ENCODE data around the gene ROCK2. TPM values are rescaled to one million over a fixed set of nuclear protein-coding genes. Genes with fewer than 3 reads are reported as not detected.

Gene ROCK2
- total RNA-seq: 58.0 TPM

- DNase-seq: peak; percentile 90
These were observed at the start of gene ROCK2 for GRCh38 chr2:11344342-11344955. ROCK2 (minus strand) TSS chr2:11344636; CDS start chr2:11344136, 500 bp downstream.

DNA sequence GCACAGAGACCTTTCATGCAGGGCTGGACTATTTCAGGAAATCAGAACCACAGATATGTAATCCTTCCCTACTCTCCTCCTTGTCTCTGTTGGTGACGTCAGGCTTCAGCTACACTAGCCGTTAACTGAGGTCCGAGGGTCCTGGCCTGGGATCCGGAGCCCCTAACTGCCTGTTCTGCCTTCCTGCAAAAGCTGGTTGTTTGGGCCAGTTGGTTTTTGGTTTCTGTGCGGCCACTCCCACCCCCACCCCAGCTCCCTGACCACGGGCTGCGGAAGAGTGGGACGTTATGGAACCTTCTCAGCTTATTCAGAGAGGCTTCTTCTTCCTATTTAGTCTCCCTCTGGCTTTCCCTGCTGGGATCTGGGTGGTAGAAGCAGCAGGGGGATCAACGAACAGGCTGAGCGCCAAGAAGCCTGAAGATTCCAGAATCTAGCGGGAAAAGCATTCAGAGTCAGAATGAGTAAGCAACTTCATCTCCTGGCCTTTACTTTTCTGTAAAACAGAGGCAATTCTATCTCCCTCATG is 49.3 kb upstream of the ROCK2 start:
- no peak for DNase-seq

DNA sequence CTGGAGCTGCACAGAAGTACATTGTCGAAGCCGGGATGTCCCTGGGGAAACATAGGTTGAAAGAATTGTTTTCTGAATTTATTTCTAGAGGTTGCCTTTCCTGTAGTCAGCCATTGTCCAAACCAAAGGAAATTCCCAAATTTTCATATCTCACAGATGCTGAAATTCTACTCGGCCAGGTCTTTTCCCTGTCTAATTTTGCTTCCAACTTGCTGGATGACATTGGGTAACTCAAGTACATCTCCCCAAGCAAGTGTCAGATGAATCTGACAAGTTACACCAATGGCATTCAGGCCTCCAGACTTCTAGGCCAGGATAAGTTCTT is 47.5 kb upstream of the ROCK2 start:
- no peak for DNase-seq

DNA sequence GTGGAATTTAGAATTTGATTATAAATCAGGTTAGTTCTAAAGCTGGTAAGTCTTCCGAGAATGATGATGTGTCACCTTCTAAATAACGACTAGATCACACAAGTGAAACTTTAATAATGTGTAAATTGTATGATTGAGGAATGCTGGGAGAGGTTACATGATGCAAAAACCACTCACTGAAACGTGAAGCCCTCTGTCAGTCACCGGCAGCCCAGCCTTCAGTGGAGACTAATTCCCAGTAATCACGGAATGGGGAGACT is 45.9 kb upstream of the ROCK2 start:
- DNase-seq: no peak

DNA sequence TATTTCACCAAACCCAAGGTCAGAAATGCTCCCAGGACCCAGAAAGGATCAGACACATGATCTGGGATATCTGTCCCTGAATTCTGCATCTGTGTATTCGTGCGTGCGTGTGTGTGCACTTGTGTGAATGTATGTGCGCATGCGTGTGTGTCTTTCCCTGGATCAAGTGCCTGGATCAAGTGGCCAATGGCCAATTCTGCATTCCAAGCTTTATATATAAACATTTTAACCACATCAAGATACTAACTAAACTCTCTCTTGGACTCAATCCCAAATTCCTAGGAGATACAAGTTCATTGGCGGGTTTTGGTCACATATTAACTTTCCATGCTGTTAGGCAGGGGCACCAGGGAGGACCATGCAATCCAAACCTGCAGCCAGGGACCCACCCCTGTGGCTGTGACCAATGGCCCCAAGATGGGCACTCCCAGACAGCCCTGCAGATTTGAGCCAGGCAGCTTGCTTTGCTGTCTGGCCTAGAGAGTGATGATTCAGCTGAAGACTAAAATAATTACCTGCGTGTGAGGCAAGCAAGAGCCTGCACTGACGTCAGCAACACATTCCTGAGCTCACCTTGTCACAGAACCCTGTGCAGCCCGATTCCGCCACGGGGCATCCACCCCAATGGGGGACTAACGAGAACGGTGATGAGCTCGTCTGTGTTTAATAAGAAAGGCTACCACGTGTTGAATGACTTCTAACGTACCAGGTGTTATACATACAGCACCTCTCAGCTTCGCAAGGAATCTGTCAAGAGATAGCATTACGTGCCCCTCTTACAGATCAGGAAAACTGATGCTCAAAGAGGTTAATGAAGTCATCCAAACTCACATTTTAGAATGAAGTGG is 45.3 kb upstream of the ROCK2 start:
- peak; percentile 88 for DNase-seq

GRCh38 chr2:11389052-11389420 is 44.6 kb upstream of the ROCK2 start:
- DNase-seq: no peak

DNA sequence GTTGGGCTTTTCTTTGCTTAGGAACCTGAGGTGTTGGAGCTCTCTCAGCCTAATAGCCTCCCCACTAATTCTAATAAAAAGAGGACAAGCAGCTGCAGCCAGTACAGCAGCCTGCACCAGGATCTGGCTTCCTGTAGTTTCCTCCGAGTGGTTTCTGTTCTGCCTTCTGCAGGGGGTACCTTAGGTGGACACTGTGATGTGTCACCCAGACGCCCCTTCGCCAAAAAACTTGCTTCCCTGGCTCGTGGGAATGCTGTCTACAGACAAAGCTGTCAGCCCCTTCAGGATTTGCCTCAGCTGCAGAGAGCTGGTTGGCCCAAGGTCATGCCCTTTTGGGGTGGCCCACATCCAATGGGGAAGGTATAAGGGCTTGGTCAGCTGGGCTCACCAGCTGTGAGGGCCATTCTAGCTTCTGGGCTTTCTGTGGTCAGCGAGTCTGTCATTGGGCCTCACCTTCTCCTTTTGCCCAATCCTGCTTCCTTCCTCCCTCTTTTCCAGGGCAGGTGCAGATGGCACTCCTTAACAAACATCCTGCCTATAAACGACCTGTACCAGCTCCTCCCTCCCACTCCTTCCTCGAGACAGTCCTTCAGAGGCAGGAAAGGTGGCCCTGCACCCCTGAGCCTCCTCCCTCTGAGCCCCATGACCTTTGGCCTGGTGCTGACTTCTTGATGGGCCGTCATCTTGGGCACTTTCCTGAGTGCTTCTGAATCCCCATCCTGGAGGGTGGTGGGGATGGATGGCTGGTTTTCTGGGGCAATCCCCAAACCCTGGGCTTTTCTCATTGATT is 44.0 kb upstream of the ROCK2 start:
- no peak for DNase-seq

GRCh38 chr2:11387843-11388242 is 43.4 kb upstream of the ROCK2 start:
- DNase-seq: no peak

DNA sequence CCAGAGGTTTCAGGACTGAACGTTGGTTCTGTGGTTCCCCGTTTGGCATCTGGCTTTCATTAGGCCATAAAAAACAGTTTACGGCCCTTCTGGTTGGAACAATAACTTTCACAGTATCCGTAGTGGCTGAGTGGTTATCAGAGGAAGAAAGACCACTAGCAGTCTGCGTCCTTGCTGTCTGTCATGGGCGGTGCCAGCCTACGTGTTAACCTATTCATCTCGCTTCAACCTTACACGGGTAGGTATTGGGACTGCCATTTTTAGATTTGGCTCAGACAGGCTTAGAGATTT is 42.6 kb upstream of the ROCK2 start:
- peak; percentile 34 for DNase-seq

DNA sequence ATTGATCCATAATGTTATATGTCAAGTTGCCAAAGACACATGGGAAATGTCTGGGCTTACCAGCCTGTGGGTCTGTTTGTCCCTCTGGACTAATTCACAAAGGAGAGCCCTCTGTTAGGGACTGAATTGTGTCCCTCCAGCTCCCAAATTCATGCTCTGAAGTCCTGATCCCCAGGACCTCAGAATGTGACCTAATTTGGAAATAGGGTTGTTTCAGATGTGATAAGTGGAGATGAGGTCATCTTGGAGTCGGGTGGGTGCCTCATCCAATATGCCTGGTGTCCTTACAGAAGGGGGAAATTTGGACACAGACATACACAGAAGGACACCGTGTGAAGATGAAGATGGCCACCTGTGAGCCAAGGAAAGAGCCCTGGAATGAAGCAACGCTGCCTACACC is 41.4 kb upstream of the ROCK2 start:
- DNase-seq: no peak

DNA sequence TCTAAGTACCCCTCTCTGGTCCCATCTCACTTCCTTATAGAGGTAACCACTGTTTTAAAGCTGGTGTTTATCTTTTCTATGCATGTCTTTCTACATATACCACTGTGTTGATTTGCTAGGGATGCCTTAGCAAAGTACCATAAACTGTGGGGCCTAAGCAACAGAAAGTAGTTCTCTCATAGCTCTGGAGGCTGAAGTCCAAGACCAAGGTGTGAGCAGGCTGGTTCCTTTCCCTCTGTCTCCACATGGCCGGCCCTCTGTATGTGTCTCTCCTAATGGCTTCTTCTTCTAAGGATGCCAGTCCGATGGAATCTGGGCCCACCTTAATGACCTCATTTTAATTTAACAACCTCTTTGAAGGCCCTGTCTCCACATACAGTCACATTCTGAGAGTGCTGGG is 40.8 kb upstream of the ROCK2 start:
- no peak for DNase-seq

- no peak for DNase-seq
These were observed 35.1 kb upstream of the ROCK2 start for GRCh38 chr2:11379558-11379957.

- DNase-seq: no peak
These were observed 33.6 kb upstream of the ROCK2 start for GRCh38 chr2:11377928-11378545.

DNA sequence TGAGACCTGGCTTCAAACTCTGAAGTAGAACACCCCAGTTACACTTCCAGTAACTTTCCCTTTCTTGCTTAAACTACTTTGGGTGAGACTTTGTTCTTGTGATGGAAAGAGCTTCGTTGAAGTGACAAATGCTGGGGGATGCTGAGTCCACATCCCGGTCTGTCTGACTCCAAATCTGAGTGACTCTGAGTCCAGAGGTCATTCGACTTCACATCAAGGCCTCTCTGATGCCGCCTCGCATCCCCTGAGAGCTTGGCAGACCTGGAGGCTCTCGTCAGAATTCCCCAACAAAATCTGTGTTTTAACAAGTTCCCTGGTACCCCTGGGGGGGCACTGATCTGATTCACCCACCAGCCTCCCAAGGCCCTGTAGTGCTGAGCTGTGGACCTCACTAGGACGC is 31.6 kb upstream of the ROCK2 start:
- DNase-seq: no peak

GRCh38 chr2:11375689-11376027 is 31.2 kb upstream of the ROCK2 start:
- DNase-seq: no peak

DNA sequence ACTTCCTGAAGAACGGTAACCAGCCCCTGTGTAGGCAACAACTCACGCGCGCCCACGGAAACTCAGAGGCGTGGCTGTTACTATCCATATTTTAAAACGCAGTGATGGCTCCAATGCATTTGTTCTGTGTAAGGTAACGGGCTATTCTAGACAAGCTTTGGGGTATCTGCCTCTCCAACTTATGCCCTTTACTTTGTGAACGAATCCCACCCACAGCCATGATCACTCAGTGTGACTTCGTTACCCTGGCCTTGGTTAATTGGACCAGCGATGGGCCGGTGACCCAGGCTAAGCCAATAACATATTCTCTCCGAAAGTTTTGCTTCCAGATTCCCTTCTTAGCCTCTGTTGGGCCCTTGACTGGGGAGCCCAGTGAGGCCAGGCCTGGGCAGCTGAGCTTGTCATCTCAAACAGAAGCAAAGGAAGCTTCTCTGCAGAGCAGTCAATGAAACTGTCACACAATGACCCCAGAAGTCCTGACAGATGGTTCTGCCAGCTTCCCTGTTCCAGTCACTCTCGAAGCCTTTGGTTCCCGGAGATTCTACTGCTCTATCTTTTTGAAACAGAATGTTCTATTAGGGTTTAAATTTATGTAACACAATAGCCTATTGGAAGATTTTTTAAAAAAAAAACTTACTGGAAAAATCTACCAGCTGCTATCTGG is 30.7 kb upstream of the ROCK2 start:
- no peak for DNase-seq

- no peak for DNase-seq
These were observed 28.7 kb upstream of the ROCK2 start for GRCh38 chr2:11373096-11373495.

DNA sequence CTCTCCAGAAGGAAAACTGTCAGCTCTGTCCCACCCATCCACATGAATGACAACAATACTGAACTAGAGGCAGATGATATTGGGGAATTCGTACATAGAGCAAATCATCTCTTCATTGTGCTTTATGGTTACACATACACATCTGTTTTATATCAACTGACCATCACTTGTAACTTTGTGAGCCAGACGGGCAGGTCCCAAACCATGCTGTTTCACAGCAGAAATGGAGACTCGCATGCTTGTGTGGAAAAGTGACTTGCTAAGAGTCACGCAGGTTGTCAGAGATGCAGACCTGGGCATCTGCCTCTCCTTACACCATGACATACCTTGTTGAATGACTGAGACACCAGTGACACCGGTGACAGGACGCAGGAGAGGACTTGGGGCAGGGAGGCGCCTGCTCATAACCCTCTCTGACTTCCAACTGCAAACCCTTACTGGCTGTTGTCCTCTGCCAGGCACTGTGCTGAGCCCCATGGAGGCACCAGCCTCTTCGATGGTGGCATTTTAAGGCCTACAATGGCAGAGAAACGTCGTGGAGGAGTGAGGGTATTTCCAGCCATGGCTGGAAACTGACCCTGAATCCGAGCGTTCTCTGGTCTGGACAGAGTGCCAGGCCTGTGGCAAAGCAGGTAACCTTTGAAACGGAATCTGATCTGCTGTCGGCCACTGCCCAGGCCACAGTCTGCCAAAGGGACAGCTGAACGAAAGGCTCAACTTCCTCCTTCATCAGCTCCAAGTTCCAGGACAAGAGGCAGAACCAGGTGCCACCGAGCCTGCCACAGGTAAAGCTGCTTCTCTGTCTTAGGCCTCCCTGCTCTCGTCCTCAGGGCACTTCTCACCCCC is 26.9 kb upstream of the ROCK2 start:
- DNase-seq: no peak

GRCh38 chr2:11370377-11371091 is 26.1 kb upstream of the ROCK2 start:
- no peak for DNase-seq

- no peak for DNase-seq
These were observed 23.7 kb upstream of the ROCK2 start for GRCh38 chr2:11368059-11368572.

GRCh38 chr2:11367170-11367730 is 22.8 kb upstream of the ROCK2 start:
- no peak for DNase-seq
